GM12878 (cell line): ENCODE data around the gene GPR62. TPM values are rescaled to one million over a fixed set of nuclear protein-coding genes. Genes with fewer than 3 reads are reported as not detected.
A peak's percentile ranks its signal among the peaks of the same experiment; 100 is the strongest.

Experiments used
- ATF2 ChIP-seq: IDR thresholded peaks from 2 replicates; pipeline ENCODE4 v1.6.1; 2012; ENCODE audit warnings: low read length, inconsistent platforms
- BMI1 ChIP-seq: fragments of 450-650 bp; IDR thresholded peaks from 2 replicates; pipeline ENCODE4 v1.6.1; 2016; ENCODE audit warnings: mild to moderate bottlenecking, moderate library complexity, borderline replicate concordance
- DPF2 ChIP-seq: fragments of 450-650 bp; IDR thresholded peaks from 2 replicates; pipeline ENCODE4 v1.6.1; 2017; ENCODE audit warnings: mild to moderate bottlenecking
- FOXK2 ChIP-seq: fragments of 450-650 bp; IDR thresholded peaks from 2 replicates; pipeline ENCODE4 v1.6.1; 2017; ENCODE audit warnings: mild to moderate bottlenecking, moderate library complexity
- HDAC2 ChIP-seq: fragments of 200-600 bp; sonication (generic); IDR thresholded peaks from 2 replicates; pipeline ENCODE4 v1.6.1; 2017
- HDAC6 ChIP-seq: fragments of 200-600 bp; sonication (generic); IDR thresholded peaks from one replicate; pipeline ENCODE4 v1.8.0; 2017; ENCODE audit warnings: antibody characterized with exemption; ENCODE audit not compliant: unreplicated experiment
- JUNB ChIP-seq: IDR thresholded peaks from 2 replicates; pipeline ENCODE4 v1.6.1; 2016; ENCODE audit warnings: antibody characterized with exemption, mild to moderate bottlenecking
- MYC ChIP-seq: IDR thresholded peaks from 2 replicates; pipeline ENCODE4 v1.6.1; 2011; ENCODE audit warnings: mild to moderate bottlenecking, low read length, moderate library complexity, inconsistent platforms; ENCODE audit not compliant: insufficient read depth, insufficient replicate concordance, insufficient read length, severe bottlenecking
- NFXL1 ChIP-seq: fragments of 450-650 bp; IDR thresholded peaks from 2 replicates; pipeline ENCODE4 v1.6.1; 2017; ENCODE audit warnings: antibody characterized with exemption, mild to moderate bottlenecking, borderline replicate concordance
- NR2C2 ChIP-seq: IDR thresholded peaks from 2 replicates; pipeline ENCODE4 v1.6.1; 2011; ENCODE audit warnings: borderline replicate concordance, low read depth; ENCODE audit not compliant: control insufficient read depth, insufficient read length
- PBX3 ChIP-seq: IDR thresholded peaks from 2 replicates; pipeline ENCODE4 v1.6.1; 2011; ENCODE audit warnings: mild to moderate bottlenecking, low read depth, low read length, moderate library complexity; ENCODE audit not compliant: insufficient replicate concordance
- POLR2AphosphoS2 ChIP-seq: IDR thresholded peaks from 2 replicates; pipeline ENCODE4 v1.6.1; 2011; ENCODE audit warnings: low read depth, mild to moderate bottlenecking, low read length, improper control_type of control experiment, moderate library complexity
- RAD51 ChIP-seq: fragments of 450-650 bp; IDR thresholded peaks from 2 replicates; pipeline ENCODE4 v1.6.1; 2016; ENCODE audit warnings: moderate library complexity, mild to moderate bottlenecking, inconsistent platforms
- RFX5 ChIP-seq: IDR thresholded peaks from 2 replicates; pipeline ENCODE4 v1.6.1; 2011; ENCODE audit warnings: low read depth, low read length, improper control_type of control experiment
- STAT1 ChIP-seq: fragments of 450-650 bp; conservative IDR thresholded peaks from 2 replicates; pipeline ENCODE4 v1.6.1; 2014; ENCODE audit warnings: antibody characterized with exemption, mild to moderate bottlenecking
- ZNF24 ChIP-seq: fragments of 450-650 bp; IDR thresholded peaks from 2 replicates; pipeline ENCODE4 v1.6.1; 2017; ENCODE audit warnings: antibody characterized with exemption, mild to moderate bottlenecking
- polyA plus RNA-seq, 11 experiments: library from polyadenylated mRNA; depleted of rRNA in 4 of 11; unstranded in 6 of 11; stranded (reverse) in 5 of 11; fragments of >200 nt; fragmentation: Nextera tagmentation in 4 of 11; fragmentation: Illumina TruSeq in 1 of 11; extraction: Ambion mirVana in 4 of 11; extraction: Trizol in 1 of 11; gene quantifications; 1 replicate in 1 of 11; 2 replicates in 10 of 11; pipeline versions ENCODE4 v1.2.1 to v1.2.3, GENCODE V29; 2011 to 2016; ENCODE audit warnings: inconsistent platforms in 2 of 11, missing spikeins in 2 of 11, low read depth in 1 of 11
- total RNA-seq, 4 experiments: library from RNA; depleted of rRNA in 3 of 4; stranded (reverse); fragments of >200 nt in 3 of 4; fragmentation: Illumina TruSeq in 1 of 4; extraction: Trizol in 1 of 4; gene quantifications; 2 replicates each; pipeline versions ENCODE4 v1.2.1 to v1.2.3, GENCODE V29; 2013 to 2021
- TF ChIP-seq, protein P1 (sequence below): fragments of 450-650 bp; IDR thresholded peaks from 2 replicates; pipeline ENCODE4 v1.6.1; 2017; ENCODE audit warnings: low read depth, mild to moderate bottlenecking, moderate library complexity
- TF ChIP-seq, protein P2 (sequence below): fragments of 450-650 bp; IDR thresholded peaks from 2 replicates; pipeline ENCODE4 v1.6.1; 2017; ENCODE audit warnings: antibody characterized with exemption, mild to moderate bottlenecking, moderate library complexity
- TF ChIP-seq, protein P3 (sequence below): fragments of 450-650 bp; formaldehyde crosslinking; IDR thresholded peaks from 2 replicates; pipeline ENCODE4 v1.4.0; 2022; ENCODE audit warnings: mild to moderate bottlenecking, moderate library complexity

GPR62 gene
- total and polyA plus RNA-seq, 10 of the 15 experiments (the other 5 are each of a cell fraction or from before 2014, with no cell fraction given), result not detected

GRCh38 chr3:51995346-51996163 lies 40.4 kb downstream of the GPR62 start, which contains the start of gene RPL29 (continued):
- TF ChIP-seq, protein P1, sequence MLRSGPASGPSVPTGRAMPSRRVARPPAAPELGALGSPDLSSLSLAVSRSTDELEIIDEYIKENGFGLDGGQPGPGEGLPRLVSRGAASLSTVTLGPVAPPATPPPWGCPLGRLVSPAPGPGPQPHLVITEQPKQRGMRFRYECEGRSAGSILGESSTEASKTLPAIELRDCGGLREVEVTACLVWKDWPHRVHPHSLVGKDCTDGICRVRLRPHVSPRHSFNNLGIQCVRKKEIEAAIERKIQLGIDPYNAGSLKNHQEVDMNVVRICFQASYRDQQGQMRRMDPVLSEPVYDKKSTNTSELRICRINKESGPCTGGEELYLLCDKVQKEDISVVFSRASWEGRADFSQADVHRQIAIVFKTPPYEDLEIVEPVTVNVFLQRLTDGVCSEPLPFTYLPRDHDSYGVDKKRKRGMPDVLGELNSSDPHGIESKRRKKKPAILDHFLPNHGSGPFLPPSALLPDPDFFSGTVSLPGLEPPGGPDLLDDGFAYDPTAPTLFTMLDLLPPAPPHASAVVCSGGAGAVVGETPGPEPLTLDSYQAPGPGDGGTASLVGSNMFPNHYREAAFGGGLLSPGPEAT, result peak; percentile 91
- TF ChIP-seq ZNF24 (0 out of 2 replicates have a peak, but pooled peaks have one; percentile 21), BMI1 (no peak), NR2C2 (peak; percentile 75), POLR2AphosphoS2 (peak; percentile 98), JUNB (peak; percentile 18; the same call in 1 of the 2 replicates), DPF2 (no peak; the same call in none of the 2 replicates), HDAC2 (no peak), MYC (peak; percentile 98), HDAC6 (no peak), RAD51 (no peak), STAT1 (peak; percentile 99), PBX3 (no peak), NFXL1 (no peak), ATF2 (no peak), RFX5 (no peak), FOXK2 (peak; percentile 70; the same call in 1 of the 2 replicates)
- TF ChIP-seq, protein P2, sequence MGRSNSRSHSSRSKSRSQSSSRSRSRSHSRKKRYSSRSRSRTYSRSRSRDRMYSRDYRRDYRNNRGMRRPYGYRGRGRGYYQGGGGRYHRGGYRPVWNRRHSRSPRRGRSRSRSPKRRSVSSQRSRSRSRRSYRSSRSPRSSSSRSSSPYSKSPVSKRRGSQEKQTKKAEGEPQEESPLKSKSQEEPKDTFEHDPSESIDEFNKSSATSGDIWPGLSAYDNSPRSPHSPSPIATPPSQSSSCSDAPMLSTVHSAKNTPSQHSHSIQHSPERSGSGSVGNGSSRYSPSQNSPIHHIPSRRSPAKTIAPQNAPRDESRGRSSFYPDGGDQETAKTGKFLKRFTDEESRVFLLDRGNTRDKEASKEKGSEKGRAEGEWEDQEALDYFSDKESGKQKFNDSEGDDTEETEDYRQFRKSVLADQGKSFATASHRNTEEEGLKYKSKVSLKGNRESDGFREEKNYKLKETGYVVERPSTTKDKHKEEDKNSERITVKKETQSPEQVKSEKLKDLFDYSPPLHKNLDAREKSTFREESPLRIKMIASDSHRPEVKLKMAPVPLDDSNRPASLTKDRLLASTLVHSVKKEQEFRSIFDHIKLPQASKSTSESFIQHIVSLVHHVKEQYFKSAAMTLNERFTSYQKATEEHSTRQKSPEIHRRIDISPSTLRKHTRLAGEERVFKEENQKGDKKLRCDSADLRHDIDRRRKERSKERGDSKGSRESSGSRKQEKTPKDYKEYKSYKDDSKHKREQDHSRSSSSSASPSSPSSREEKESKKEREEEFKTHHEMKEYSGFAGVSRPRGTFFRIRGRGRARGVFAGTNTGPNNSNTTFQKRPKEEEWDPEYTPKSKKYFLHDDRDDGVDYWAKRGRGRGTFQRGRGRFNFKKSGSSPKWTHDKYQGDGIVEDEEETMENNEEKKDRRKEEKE, result no peak
- TF ChIP-seq, protein P3, sequence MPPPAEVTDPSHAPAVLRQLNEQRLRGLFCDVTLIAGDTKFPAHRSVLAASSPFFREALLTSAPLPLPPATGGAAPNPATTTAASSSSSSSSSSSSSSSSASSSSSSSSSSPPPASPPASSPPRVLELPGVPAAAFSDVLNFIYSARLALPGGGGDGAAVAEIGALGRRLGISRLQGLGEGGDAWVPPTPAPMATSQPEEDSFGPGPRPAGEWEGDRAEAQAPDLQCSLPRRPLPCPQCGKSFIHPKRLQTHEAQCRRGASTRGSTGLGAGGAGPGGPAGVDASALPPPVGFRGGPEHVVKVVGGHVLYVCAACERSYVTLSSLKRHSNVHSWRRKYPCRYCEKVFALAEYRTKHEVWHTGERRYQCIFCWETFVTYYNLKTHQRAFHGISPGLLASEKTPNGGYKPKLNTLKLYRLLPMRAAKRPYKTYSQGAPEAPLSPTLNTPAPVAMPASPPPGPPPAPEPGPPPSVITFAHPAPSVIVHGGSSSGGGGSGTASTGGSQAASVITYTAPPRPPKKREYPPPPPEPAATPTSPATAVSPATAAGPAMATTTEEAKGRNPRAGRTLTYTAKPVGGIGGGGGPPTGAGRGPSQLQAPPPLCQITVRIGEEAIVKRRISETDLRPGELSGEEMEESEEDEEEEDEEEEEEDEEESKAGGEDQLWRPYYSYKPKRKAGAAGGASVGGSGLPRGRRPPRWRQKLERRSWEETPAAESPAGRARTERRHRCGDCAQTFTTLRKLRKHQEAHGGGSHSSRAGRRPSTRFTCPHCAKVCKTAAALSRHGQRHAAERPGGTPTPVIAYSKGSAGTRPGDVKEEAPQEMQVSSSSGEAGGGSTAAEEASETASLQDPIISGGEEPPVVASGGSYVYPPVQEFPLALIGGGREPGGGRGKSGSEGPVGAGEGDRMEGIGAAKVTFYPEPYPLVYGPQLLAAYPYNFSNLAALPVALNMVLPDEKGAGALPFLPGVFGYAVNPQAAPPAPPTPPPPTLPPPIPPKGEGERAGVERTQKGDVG, result no peak
